Thyroid gland (tissue), 4 donors: ENCODE data around the gene IL22RA1. TPM values are rescaled to one million over a fixed set of nuclear protein-coding genes. Genes with fewer than 3 reads are reported as not detected.

Experiments
- DNase-seq, 2 donors: peaks; one replicate each; pipeline ENCODE4 v3.0.0-alpha.2; 2019
- H3K27ac ChIP-seq, 3 donors: fragments of 200-600 bp; sonication (generic); 1 replicate in 2 of 3; 2 replicates in 1 of 3; pipeline ENCODE4 v1.5.1; 2016 to 2019; ENCODE audit warnings: mild to moderate bottlenecking in 1 of 3, moderate library complexity in 1 of 3
- H3K27me3 ChIP-seq: fragments of 200-600 bp; sonication (generic); one replicate; pipeline ENCODE4 v1.5.1; 2019
- H3K36me3 ChIP-seq, 2 donors: fragments of 200-600 bp; sonication (generic); one replicate each; pipeline ENCODE4 v1.5.1; 2016 to 2019
- H3K4me1 ChIP-seq, 2 donors: fragments of 200-600 bp; sonication (generic); one replicate each; pipeline ENCODE4 v1.5.1; 2017 to 2019
- H3K4me3 ChIP-seq, 3 donors: fragments of 200-600 bp; sonication (generic); replicated peaks in 1 of 3; 1 replicate in 2 of 3; 2 replicates in 1 of 3; pipeline ENCODE4 v1.5.1; 2016; ENCODE audit warnings: mild to moderate bottlenecking in 1 of 3
- H3K9me3 ChIP-seq: fragments of 200-600 bp; sonication (generic); one replicate; pipeline ENCODE4 v1.5.1; 2017
- POLR2A ChIP-seq, 2 donors: fragments of 450-650 bp; IDR thresholded peaks; one replicate each; pipeline ENCODE4 v1.6.1; 2017; ENCODE audit warnings: antibody characterized with exemption in 2 of 2, mild to moderate bottlenecking in 2 of 2, moderate library complexity in 1 of 2
- WGBS, 2 donors: methylation state at CpG; one replicate each; pipeline ENCODE4 v1.1.5; 2017; 5-methylcytosine and 5-hydroxymethylcytosine counted together
- intact Hi-C: fragments of 100-400 bp; cut with DNase I; formaldehyde crosslinking; loops from one replicate; pipeline ENCODE4 v1.15.1; 2023
- total RNA-seq, 4 donors: library from RNA; depleted of rRNA; stranded (reverse); fragments of >200 nt; gene quantifications; one replicate each; pipeline ENCODE4 v1.2.3, GENCODE V29; 2016
- TF ChIP-seq, protein P1 (sequence below), 6 experiments: fragments of 200-600 bp in 3 of 6; fragments of 450-650 bp in 3 of 6; sonication (generic) in 3 of 6; IDR thresholded peaks; one replicate each; pipeline ENCODE4 v1.5.1; 2016 to 2019; ENCODE audit warnings: antibody characterized with exemption in 6 of 6, mild to moderate bottlenecking in 2 of 6, inconsistent platforms in 1 of 6, moderate library complexity in 1 of 6

Gene IL22RA1
- total RNA-seq, 4 donors from 2014 or later: 1.1 TPM; not detected in 3

GRCh38 chr1:24101796-24102586 lies 40.9 kb downstream of the IL22RA1 start:
- WGBS, 2 donors: 72 to 81% methylated on average over 9 of the region's 9 CpGs
- Histone ChIP-seq H3K4me1 (peaks cover 0 to 5% of the 10 kb centered on the region in 2 donors), H3K27me3 (no peaks in the 10 kb centered on the region), H3K36me3 (no peaks in the 10 kb centered on the region), H3K9me3 (no peaks in the 10 kb centered on the region), H3K27ac (no peak overlapping the region), H3K4me3 (no peak overlapping the region)
- no peak for DNase-seq
- intact Hi-C loops: no loop called here
- no peak for TF ChIP-seq POLR2A (IDR thresholded peaks at IDR 0.05)
- TF ChIP-seq, protein P1, sequence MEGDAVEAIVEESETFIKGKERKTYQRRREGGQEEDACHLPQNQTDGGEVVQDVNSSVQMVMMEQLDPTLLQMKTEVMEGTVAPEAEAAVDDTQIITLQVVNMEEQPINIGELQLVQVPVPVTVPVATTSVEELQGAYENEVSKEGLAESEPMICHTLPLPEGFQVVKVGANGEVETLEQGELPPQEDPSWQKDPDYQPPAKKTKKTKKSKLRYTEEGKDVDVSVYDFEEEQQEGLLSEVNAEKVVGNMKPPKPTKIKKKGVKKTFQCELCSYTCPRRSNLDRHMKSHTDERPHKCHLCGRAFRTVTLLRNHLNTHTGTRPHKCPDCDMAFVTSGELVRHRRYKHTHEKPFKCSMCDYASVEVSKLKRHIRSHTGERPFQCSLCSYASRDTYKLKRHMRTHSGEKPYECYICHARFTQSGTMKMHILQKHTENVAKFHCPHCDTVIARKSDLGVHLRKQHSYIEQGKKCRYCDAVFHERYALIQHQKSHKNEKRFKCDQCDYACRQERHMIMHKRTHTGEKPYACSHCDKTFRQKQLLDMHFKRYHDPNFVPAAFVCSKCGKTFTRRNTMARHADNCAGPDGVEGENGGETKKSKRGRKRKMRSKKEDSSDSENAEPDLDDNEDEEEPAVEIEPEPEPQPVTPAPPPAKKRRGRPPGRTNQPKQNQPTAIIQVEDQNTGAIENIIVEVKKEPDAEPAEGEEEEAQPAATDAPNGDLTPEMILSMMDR (IDR thresholded peaks at IDR 0.05): no peak

- intact Hi-C loops: no loop called here
- H3K4me1 ChIP-seq: peaks cover 0 to 5% of the 10 kb centered on the region in 2 donors
- H3K27me3 ChIP-seq: no peaks in the 10 kb centered on the region
- TF ChIP-seq POLR2A (IDR thresholded peaks at IDR 0.05): no peak
- TF ChIP-seq, protein P1 (IDR thresholded peaks at IDR 0.05): no peak
- no peak for DNase-seq
- no peaks in the 10 kb centered on the region for H3K9me3 ChIP-seq
- H3K36me3 ChIP-seq: no peaks in the 10 kb centered on the region
- no peak overlapping the region for H3K4me3 ChIP-seq
- 85% methylated on average over 13 of the region's 13 CpGs for WGBS, 2 donors
- no peak overlapping the region for H3K27ac ChIP-seq
Measured at GRCh38 chr1:24100945-24101737, 41.8 kb downstream of the IL22RA1 start.

- Histone ChIP-seq H3K27me3 (no peaks in the 10 kb centered on the region), H3K9me3 (no peaks in the 10 kb centered on the region), H3K27ac (no peak overlapping the region), H3K36me3 (no peaks in the 10 kb centered on the region), H3K4me1 (peaks cover 0 to 5% of the 10 kb centered on the region in 2 donors), H3K4me3 (no peak overlapping the region)
- no peak for DNase-seq
- TF ChIP-seq POLR2A (IDR thresholded peaks at IDR 0.05): no peak
- TF ChIP-seq, protein P1 (IDR thresholded peaks at IDR 0.05): no peak
- intact Hi-C loops: no loop called here
- 71 to 87% methylated on average over 11 to 12 of the region's 12 CpGs for WGBS, 2 donors
Measured at GRCh38 chr1:24098943-24099638, 43.8 kb downstream of the IL22RA1 start.

DNA sequence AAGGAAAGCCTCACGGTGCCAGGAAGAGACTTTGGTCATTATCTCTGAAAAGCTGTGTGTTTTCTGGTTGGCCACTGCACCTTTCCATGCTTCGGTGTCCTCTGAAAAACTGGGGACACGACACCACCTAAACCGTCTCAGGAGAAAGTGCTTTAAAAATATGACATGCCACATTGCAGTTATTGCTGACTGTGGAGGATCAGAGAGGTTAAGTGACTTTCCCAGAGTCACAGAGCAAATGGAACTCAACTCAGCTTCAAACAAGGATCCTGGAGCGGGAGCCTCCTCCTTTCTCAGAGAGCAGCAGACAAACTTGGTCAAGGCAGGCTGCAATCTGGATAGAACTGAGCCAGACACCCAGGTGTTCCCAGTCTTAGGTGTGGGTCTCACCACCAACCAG lies 44.8 kb downstream of the IL22RA1 start:
- H3K9me3 ChIP-seq: no peaks in the 10 kb centered on the region
- 83 to 98% methylated on average over 4 to 5 of the region's 5 CpGs for WGBS, 2 donors
- TF ChIP-seq, protein P1 (IDR thresholded peaks at IDR 0.05): no peak
- TF ChIP-seq POLR2A (IDR thresholded peaks at IDR 0.05): no peak
- peaks cover 0 to 4% of the 10 kb centered on the region in 2 donors for H3K4me1 ChIP-seq
- intact Hi-C loops: no loop called here
- H3K36me3 ChIP-seq: no peaks in the 10 kb centered on the region
- no peak for DNase-seq
- H3K4me3 ChIP-seq: no peak overlapping the region
- H3K27ac ChIP-seq: no peak overlapping the region
- no peaks in the 10 kb centered on the region for H3K27me3 ChIP-seq
